Left cardiac atrium (tissue), 4 donors: Measurements from ENCODE around the gene ZNF611. TPM values are rescaled to one million over a fixed set of nuclear protein-coding genes. Genes with fewer than 3 reads are reported as not detected.
A peak's percentile ranks its signal among the peaks of the same experiment; 100 is the strongest.
"Not testable (repeated sequence)": the region's sequence is repeated elsewhere in the genome, so short reads cannot be mapped to it uniquely, and the experiment has no call there.

Experiments
- ATAC-seq, 2 donors: fragments of 200-7000 bp; cut with Tn5 transposase; one replicate each; pipeline ENCODE4 v1.9.1; 2020; ENCODE audit warnings: mild to moderate bottlenecking in 2 of 2, moderate library complexity in 2 of 2
- DNase-seq: peaks from one replicate; pipeline ENCODE4 v3.0.0-alpha.2; 2020
- intact Hi-C, 2 donors: fragments of 100-400 bp; cut with DNase I; formaldehyde crosslinking; loops; one replicate each; pipeline versions ENCODE4 v1.14.1 to v1.15.1; 2022 to 2023
- total RNA-seq, 2 donors: library from RNA; stranded (reverse); fragmentation: NEBNext Ultra II Directional; extraction: Animal tissue kit (Norgen Biotek cat#: 25700); gene quantifications; one replicate each; pipeline ENCODE4 v1.2.1, GENCODE V29; 2021
- donor health status: DM: no; HTN: yes; CAD: no.
- donor health status: DM: no; HTN: yes; CAD: no; lungs with severe emphysema.
- donor health status: DM: yes; HTN: yes; CAD: no.
- donor health status: Dilated cardiomyopathy.

The ZNF611 gene
- total RNA-seq, 2 donors from 2014 or later: 9.2 to 11.3 TPM

GRCh38 chr19:52723907-52724598 lies 10.8 kb downstream of the ZNF611 start:
- intact Hi-C loops, DNase-seq, ATAC-seq: not testable (repeated sequence)

- no peak for ATAC-seq
These were observed 12.5 kb downstream of the ZNF611 start for GRCh38 chr19:52722062-52723003.

GRCh38 chr19:52720541-52720940 lies 14.3 kb downstream of the ZNF611 start:
- ATAC-seq, intact Hi-C loops, DNase-seq: not testable (repeated sequence)

More at GRCh38 chr19:52722062-52723003, 12.5 kb downstream of the ZNF611 start:
- DNase-seq: no peak
- intact Hi-C loops: no loop called here

- intact Hi-C loops: no loop called here
- DNase-seq (no peak), ATAC-seq (no peak)
These were observed 18.3 kb downstream of the ZNF611 start for GRCh38 chr19:52716522-52716921.

- ATAC-seq, DNase-seq, intact Hi-C loops: not testable (repeated sequence)
These were observed 18.9 kb downstream of the ZNF611 start for GRCh38 chr19:52715902-52716301.

- ATAC-seq, DNase-seq, intact Hi-C loops: not testable (repeated sequence)
These were observed 19.5 kb downstream of the ZNF611 start for GRCh38 chr19:52715330-52715729.

- ATAC-seq, intact Hi-C loops, DNase-seq: not testable (repeated sequence)
These were observed 21.8 kb downstream of the ZNF611 start for GRCh38 chr19:52713051-52713450.

- DNase-seq, intact Hi-C loops, ATAC-seq: not testable (repeated sequence)
These were observed 23.2 kb downstream of the ZNF611 start for GRCh38 chr19:52711661-52712060.

- intact Hi-C loops: no loop called here
- no peak for ATAC-seq
- DNase-seq: no peak
These were observed 24.3 kb downstream of the ZNF611 start for GRCh38 chr19:52710538-52710937.

- DNase-seq, intact Hi-C loops, ATAC-seq: not testable (repeated sequence)
These were observed 29.2 kb downstream of the ZNF611 start for GRCh38 chr19:52705615-52706014.

- intact Hi-C loops: no loop called here
- DNase-seq: no peak
- ATAC-seq: no peak
These were observed 30.9 kb downstream of the ZNF611 start for GRCh38 chr19:52703917-52704316.

- intact Hi-C loops: no loop called here
- ATAC-seq (no peak), DNase-seq (no peak)
These were observed 34.2 kb downstream of the ZNF611 start for GRCh38 chr19:52700673-52701072.

- DNase-seq (peak; percentile 35), ATAC-seq (peak in 1 of 2 donors; percentile 34)
- intact Hi-C loops: not testable (repeated sequence)
These were observed 35.3 kb downstream of the ZNF611 start for GRCh38 chr19:52699555-52699954.

GRCh38 chr19:52695996-52696395 lies 38.8 kb downstream of the ZNF611 start:
- ATAC-seq: no peak
- intact Hi-C loops: no loop called here
- DNase-seq: no peak

GRCh38 chr19:52694921-52695320 lies 39.9 kb downstream of the ZNF611 start:
- intact Hi-C loops: loop anchor here in 1 of 2 donors (5.0 kb wide), 1 partner anchor 42 kb away; the partner anchor contains the start of gene ZNF611
- DNase-seq: no peak
- no peak for ATAC-seq

GRCh38 chr19:52694281-52694680 lies 40.6 kb downstream of the ZNF611 start:
- DNase-seq, ATAC-seq: not testable (repeated sequence)
- intact Hi-C loops: loop anchor here in 1 of 2 donors (5.0 kb wide), 1 partner anchor 43 kb away; the partner anchor contains the start of gene ZNF611

GRCh38 chr19:52692431-52693008 lies 42.3 kb downstream of the ZNF611 start:
- DNase-seq (no peak), ATAC-seq (no peak)
- intact Hi-C loops: loop anchor here in 1 of 2 donors (5.0 kb wide), 1 partner anchor 45 kb away; the partner anchor contains the start of gene ZNF611

- no peak for DNase-seq
- intact Hi-C loops: loop anchor here in 1 of 2 donors (5.0 kb wide), 1 partner anchor 46 kb away; the partner anchor contains the start of gene ZNF611
- no peak for ATAC-seq
These were observed 43.1 kb downstream of the ZNF611 start for GRCh38 chr19:52691737-52692136.

GRCh38 chr19:52691215-52691610 lies 43.6 kb downstream of the ZNF611 start:
- no peak for DNase-seq
- peak in 1 of 2 donors; percentile 2 for ATAC-seq
- intact Hi-C loops: loop anchor here in 1 of 2 donors (5.0 kb wide), 1 partner anchor 46 kb away; the partner anchor contains the start of gene ZNF611
